ENCODE data around the gene SHH. TPM values are rescaled to one million over a fixed set of nuclear protein-coding genes. Genes with fewer than 3 reads are reported as not detected.
A peak's percentile ranks its signal among the peaks of the same experiment; 100 is the strongest.

The SHH gene
- total and polyA plus RNA-seq, 8 donors = 0.29 to 11.0 (median 2.1) TPM

DNA sequence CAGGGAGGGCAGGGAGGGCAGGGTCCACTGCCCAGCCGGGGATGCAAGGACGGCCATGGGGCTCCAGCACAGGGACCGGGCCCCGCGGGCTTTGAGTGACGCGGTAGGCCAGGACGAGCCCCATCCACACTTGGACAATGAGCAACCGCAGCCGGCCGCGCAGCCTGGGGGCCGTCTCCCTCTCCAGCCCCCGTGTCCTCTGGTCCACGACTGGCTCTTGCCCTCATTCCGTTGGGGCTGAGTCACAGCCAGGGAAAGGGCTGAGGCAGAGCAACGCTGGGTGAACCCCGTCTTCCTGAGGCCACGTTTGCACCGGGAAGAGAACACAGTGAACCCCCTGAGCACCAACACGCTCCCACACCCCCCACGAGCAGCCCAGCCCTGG is 23.7 kb downstream of the SHH start:
- no peak overlapping the region for H3K27ac ChIP-seq
- H3K9me3 ChIP-seq = no peaks in the 10 kb centered on the region
- peaks cover 8 to 13% (median 11%) of the 10 kb centered on the region in 4 donors for H3K4me1 ChIP-seq
- H3K36me3 ChIP-seq = peaks cover 0 to 19% (median 12%) of the 10 kb centered on the region in 4 donors
- H3K27me3 ChIP-seq = peaks cover 0 to 27% (median 11%) of the 10 kb centered on the region in 3 donors
- no peak for DNase-seq
- TF ChIP-seq POLR2AphosphoS5 (IDR thresholded peaks at IDR 0.05) = no peak
- TF ChIP-seq EP300 (IDR thresholded peaks at IDR 0.05) = no peak
- TF ChIP-seq, protein P1, sequence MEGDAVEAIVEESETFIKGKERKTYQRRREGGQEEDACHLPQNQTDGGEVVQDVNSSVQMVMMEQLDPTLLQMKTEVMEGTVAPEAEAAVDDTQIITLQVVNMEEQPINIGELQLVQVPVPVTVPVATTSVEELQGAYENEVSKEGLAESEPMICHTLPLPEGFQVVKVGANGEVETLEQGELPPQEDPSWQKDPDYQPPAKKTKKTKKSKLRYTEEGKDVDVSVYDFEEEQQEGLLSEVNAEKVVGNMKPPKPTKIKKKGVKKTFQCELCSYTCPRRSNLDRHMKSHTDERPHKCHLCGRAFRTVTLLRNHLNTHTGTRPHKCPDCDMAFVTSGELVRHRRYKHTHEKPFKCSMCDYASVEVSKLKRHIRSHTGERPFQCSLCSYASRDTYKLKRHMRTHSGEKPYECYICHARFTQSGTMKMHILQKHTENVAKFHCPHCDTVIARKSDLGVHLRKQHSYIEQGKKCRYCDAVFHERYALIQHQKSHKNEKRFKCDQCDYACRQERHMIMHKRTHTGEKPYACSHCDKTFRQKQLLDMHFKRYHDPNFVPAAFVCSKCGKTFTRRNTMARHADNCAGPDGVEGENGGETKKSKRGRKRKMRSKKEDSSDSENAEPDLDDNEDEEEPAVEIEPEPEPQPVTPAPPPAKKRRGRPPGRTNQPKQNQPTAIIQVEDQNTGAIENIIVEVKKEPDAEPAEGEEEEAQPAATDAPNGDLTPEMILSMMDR (IDR thresholded peaks at IDR 0.05) = no peak
- no peak for TF ChIP-seq POLR2A (IDR thresholded peaks at IDR 0.05)
- no peak overlapping the region for H3K4me3 ChIP-seq
- WGBS, 5 donors = 85 to 90% (median 87%) methylated on average over 20 to 22 of the region's 22 CpGs
- intact Hi-C loops (cut with DNase I; ENCODE audit: low total_unique reads) = no loop called here

DNA sequence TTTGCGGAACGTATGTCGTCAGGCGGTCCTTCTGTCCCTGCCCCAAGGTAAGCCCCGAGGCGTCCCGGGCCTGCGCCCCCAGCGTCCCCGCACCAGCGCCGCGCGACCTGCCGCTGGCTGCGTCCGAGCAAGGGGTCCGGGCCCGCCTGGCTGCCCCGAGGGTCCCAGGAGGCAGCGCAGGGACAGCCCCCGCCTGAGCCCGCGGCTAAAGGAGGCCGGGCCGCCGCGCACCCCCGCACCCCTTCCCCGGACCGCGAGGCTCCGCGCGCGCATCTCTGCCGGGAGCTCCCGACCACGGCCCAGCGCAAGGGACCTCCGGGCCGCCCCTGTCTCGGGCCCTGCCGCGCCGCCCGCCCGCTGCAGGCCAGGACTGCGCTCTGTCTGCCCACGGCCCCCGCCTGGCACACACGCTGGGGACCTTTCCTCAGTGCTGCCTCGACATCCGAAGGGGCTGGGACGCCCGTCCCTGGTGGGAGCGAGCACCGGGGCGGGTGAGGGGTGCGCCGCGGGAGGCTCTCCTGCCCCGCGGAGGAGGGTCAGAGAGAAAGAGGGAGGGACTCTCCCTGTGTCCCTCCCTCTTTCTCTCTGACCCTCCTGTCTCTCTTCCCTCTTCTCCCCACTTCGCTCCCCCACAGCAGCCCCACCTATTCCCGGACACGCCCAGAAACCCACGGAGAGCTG is 25.0 kb downstream of the SHH start:
- peaks cover 0 to 29% (median 25%) of the 10 kb centered on the region in 4 donors for H3K36me3 ChIP-seq
- peak overlapping the region in 1 of 5 donors; percentile 23 for H3K27ac ChIP-seq
- H3K4me1 ChIP-seq = peaks cover 8 to 13% (median 11%) of the 10 kb centered on the region in 4 donors
- no peak for TF ChIP-seq POLR2A (IDR thresholded peaks at IDR 0.05)
- TF ChIP-seq, protein P1 (IDR thresholded peaks at IDR 0.05) = no peak
- TF ChIP-seq EP300 (IDR thresholded peaks at IDR 0.05) = no peak
- no peak for TF ChIP-seq POLR2AphosphoS5 (IDR thresholded peaks at IDR 0.05)
- intact Hi-C loops (cut with DNase I; ENCODE audit: low total_unique reads) = no loop called here
- H3K9me3 ChIP-seq = no peaks in the 10 kb centered on the region
- peak overlapping the region; percentile 33 to 45 (median 40) for H3K4me3 ChIP-seq
- DNase-seq = peak in 1 of 2 donors; percentile 50
- WGBS, 5 donors = 2 to 6% (median 3%) methylated on average over 44 to 68 of the region's 68 CpGs
- peaks cover 0 to 27% (median 11%) of the 10 kb centered on the region in 3 donors for H3K27me3 ChIP-seq

DNA sequence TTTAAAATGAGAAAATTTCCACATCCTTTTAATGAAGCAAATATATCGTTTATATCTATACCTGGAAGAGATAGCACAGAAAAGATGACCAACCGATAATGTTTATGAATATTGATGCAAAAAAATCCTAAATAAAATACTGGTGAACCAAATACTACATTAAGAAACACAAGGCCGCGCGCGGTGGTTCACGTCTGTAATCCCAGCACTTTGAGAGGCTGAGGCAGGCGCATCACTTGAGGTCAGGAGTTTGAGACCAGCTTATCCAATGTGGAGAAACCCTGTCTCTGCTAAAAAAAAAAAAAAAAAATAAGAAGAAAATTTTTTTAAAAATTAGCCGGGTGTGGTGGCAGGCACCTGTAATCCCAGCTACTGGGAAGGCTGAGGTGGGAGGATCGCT is 25.8 kb downstream of the SHH start:
- Histone ChIP-seq H3K4me3 (peak overlapping the region in 1 of 4 donors; percentile 45), H3K4me1 (peaks cover 8 to 13% (median 11%) of the 10 kb centered on the region in 4 donors), H3K27ac (no peak overlapping the region), H3K36me3 (peaks cover 0 to 37% (median 33%) of the 10 kb centered on the region in 4 donors), H3K9me3 (no peaks in the 10 kb centered on the region), H3K27me3 (peaks cover 0 to 27% (median 11%) of the 10 kb centered on the region in 3 donors)
- intact Hi-C loops (cut with DNase I; ENCODE audit: low total_unique reads) = no loop called here
- no peak for DNase-seq
- TF ChIP-seq, protein P1 (IDR thresholded peaks at IDR 0.05) = no peak
- TF ChIP-seq POLR2AphosphoS5 (IDR thresholded peaks at IDR 0.05) (no peak), POLR2A (IDR thresholded peaks at IDR 0.05) (no peak), EP300 (IDR thresholded peaks at IDR 0.05) (no peak)
- 84 to 91% (median 87%) methylated on average over 10 of the region's 10 CpGs for WGBS, 5 donors

DNA sequence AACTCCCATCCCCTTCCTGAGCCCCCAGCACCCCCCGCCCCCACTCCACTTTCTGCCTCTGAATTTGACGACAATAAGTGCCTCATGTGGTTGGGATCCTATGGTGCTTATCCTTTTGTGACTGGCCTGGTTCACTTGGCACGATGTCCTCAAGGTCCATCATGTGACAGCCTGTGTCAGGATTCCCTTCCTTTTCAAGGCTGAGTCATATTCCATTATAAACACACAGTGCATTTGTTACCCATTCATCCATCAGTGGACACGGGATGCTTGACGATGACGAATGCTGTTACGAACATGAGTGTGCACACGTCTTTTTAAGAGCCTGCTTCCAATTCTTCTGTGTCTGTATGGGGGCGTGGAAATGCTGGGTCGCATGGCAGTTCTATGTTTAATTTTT is 26.7 kb downstream of the SHH start:
- no peak for TF ChIP-seq POLR2A (IDR thresholded peaks at IDR 0.05)
- H3K4me1 ChIP-seq = peaks cover 8 to 13% (median 11%) of the 10 kb centered on the region in 4 donors
- no peaks in the 10 kb centered on the region for H3K9me3 ChIP-seq
- intact Hi-C loops (cut with DNase I; ENCODE audit: low total_unique reads) = no loop called here
- H3K36me3 ChIP-seq = peaks cover 5 to 47% (median 43%) of the 10 kb centered on the region in 4 donors
- WGBS, 5 donors = 82 to 92% (median 89%) methylated on average over 10 of the region's 10 CpGs
- no peak overlapping the region for H3K4me3 ChIP-seq
- no peak for DNase-seq
- H3K27ac ChIP-seq = no peak overlapping the region
- peaks cover 0 to 27% (median 11%) of the 10 kb centered on the region in 3 donors for H3K27me3 ChIP-seq

DNA sequence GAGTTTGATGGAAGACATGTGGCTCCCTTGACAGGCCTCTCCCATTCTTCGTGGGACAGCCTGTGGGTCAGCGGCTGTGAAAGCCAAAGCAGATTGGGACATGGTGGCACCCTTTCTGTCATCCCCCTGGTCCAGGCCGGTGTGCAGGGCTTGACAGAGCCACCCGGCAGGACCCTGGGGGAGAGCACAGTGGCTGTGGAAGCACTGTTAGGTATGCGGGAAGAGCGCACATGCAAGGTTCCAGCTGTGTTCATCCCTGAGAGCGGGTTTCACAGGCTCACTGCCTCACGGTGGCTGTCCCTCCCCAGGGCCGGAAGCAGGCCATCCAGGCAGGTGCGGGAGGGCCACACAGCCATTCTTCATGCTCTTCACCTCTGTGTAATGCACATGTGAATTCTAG is 29.8 kb downstream of the SHH start:
- Histone ChIP-seq H3K36me3 (peaks cover 12 to 77% (median 72%) of the 10 kb centered on the region in 4 donors), H3K27me3 (peaks cover 0 to 10% (median 8%) of the 10 kb centered on the region in 3 donors), H3K9me3 (no peaks in the 10 kb centered on the region), H3K4me1 (peaks cover 7 to 8% (median 8%) of the 10 kb centered on the region in 4 donors), H3K27ac (no peak overlapping the region), H3K4me3 (no peak overlapping the region)
- TF ChIP-seq EP300 (IDR thresholded peaks at IDR 0.05) (no peak), POLR2A (IDR thresholded peaks at IDR 0.05) (no peak), POLR2AphosphoS5 (IDR thresholded peaks at IDR 0.05) (no peak)
- TF ChIP-seq, protein P1 (IDR thresholded peaks at IDR 0.05) = no peak
- intact Hi-C loops (cut with DNase I; ENCODE audit: low total_unique reads) = no loop called here
- WGBS, 5 donors = 89 to 98% (median 92%) methylated on average over 8 to 10 of the region's 10 CpGs
- DNase-seq = no peak
